ENCODE results near the gene SHOC1.

- no peak for TF ChIP-seq CTCF (IDR thresholded peaks at IDR 0.05 in 8 of 11, conservative IDR thresholded peaks at IDR 0.05 in 3 of 11)
- no peak for TF ChIP-seq POLR2A (IDR thresholded peaks at IDR 0.05)
- no peak for TF ChIP-seq POLR2AphosphoS5 (IDR thresholded peaks at IDR 0.05)
These were observed 45.7 kb upstream of the SHOC1 start for GRCh38 chr9:111840442-111840841.

Data from spleen (tissue), 7 donors.